Endometrial microvascular endothelial cells (primary cell): Measurements from ENCODE around the gene HMGXB3. TPM values are rescaled to one million over a fixed set of nuclear protein-coding genes. Genes with fewer than 3 reads are reported as not detected.
"Not testable (repeated sequence)": the region's sequence is repeated elsewhere in the genome, so short reads cannot be mapped to it uniquely, and the experiment has no call there.

ENCODE experiments used
- in situ Hi-C: cut with HindIII; loops from 2 replicates; pipeline ENCODE4 v1.10.0; 2017; ENCODE audit warnings: low sequenced_read_pairs, low pct_unique_long_range_greater_than_20kb; ENCODE audit errors: inconsistent ontology term
- total RNA-seq: library from RNA; depleted of rRNA; stranded (reverse); fragments of >200 nt; gene quantifications from one replicate; pipeline ENCODE4 v1.2.3, GENCODE V29; 2015; ENCODE audit errors: inconsistent ontology term

The HMGXB3 gene
- total RNA-seq, 1 donor from 2014 or later, result 26.0 TPM

GRCh38 chr5:150015415-150015814, 14.9 kb downstream of the HMGXB3 start:
- in situ Hi-C loops, result no loop called here

- in situ Hi-C loops, result no loop called here
Observed at GRCh38 chr5:150016537-150016936, 16.0 kb downstream of the HMGXB3 start.

GRCh38 chr5:150017226-150018005, 16.9 kb downstream of the HMGXB3 start:
- in situ Hi-C loops, result no loop called here

GRCh38 chr5:150020249-150020648, 19.7 kb downstream of the HMGXB3 start:
- in situ Hi-C loops, result no loop called here

GRCh38 chr5:150021491-150022157, 21.1 kb downstream of the HMGXB3 start:
- in situ Hi-C loops, result no loop called here

GRCh38 chr5:150022158-150022531, 21.6 kb downstream of the HMGXB3 start:
- in situ Hi-C loops, result no loop called here

- in situ Hi-C loops, result no loop called here
Observed at GRCh38 chr5:150022681-150023080, 22.1 kb downstream of the HMGXB3 start.

- in situ Hi-C loops, result no loop called here
Observed at GRCh38 chr5:150023136-150023535, 22.6 kb downstream of the HMGXB3 start.

GRCh38 chr5:150024346-150024984, 23.9 kb downstream of the HMGXB3 start:
- in situ Hi-C loops, result no loop called here

- in situ Hi-C loops, result no loop called here
Observed at GRCh38 chr5:150026682-150027172, 26.2 kb downstream of the HMGXB3 start.

GRCh38 chr5:150028047-150028446, 27.5 kb downstream of the HMGXB3 start:
- in situ Hi-C loops, result not testable (repeated sequence)

GRCh38 chr5:150033334-150033733, 32.8 kb downstream of the HMGXB3 start:
- in situ Hi-C loops, result no loop called here

GRCh38 chr5:150034662-150035061, 34.1 kb downstream of the HMGXB3 start:
- in situ Hi-C loops, result no loop called here

GRCh38 chr5:150035139-150035895, 34.8 kb downstream of the HMGXB3 start:
- in situ Hi-C loops, result no loop called here

- in situ Hi-C loops, result no loop called here
Observed at GRCh38 chr5:150036513-150036912, 36.0 kb downstream of the HMGXB3 start.

GRCh38 chr5:150038547-150038946, 38.0 kb downstream of the HMGXB3 start:
- in situ Hi-C loops, result no loop called here

GRCh38 chr5:150042459-150042858, 41.9 kb downstream of the HMGXB3 start:
- in situ Hi-C loops, result no loop called here

- in situ Hi-C loops, result no loop called here
Observed at GRCh38 chr5:150043657-150044328, 43.3 kb downstream of the HMGXB3 start.

GRCh38 chr5:150044329-150044681, 43.8 kb downstream of the HMGXB3 start:
- in situ Hi-C loops, result no loop called here
